HEK293 (cell line): ENCODE results near the gene PSMG1.
A peak's percentile ranks its signal among the peaks of the same experiment; 100 is the strongest.

Experiments used
- AEBP2 ChIP-seq: fragments of 450-650 bp; formaldehyde crosslinking; IDR thresholded peaks from 2 replicates; pipeline ENCODE4 v1.5.1; 2016; ENCODE audit warnings: missing biosample characterization, missing genetic modification characterization, borderline replicate concordance
- HOXD13 ChIP-seq: sonication (generic); formaldehyde crosslinking; IDR thresholded peaks from 2 replicates; pipeline ENCODE4 v1.8.0; 2022; ENCODE audit warnings: missing genetic modification reagents, borderline replicate concordance
- PRDM10 ChIP-seq: fragments of 450-650 bp; formaldehyde crosslinking; IDR thresholded peaks from 2 replicates; pipeline ENCODE4 v1.5.1; 2016; ENCODE audit warnings: missing biosample characterization, missing genetic modification characterization
- PRDM4 ChIP-seq: fragments of 450-650 bp; formaldehyde crosslinking; IDR thresholded peaks from 2 replicates; pipeline ENCODE4 v1.5.1; 2017; ENCODE audit warnings: missing biosample characterization, missing genetic modification characterization
- RBAK ChIP-seq: fragments of 450-650 bp; formaldehyde crosslinking; IDR thresholded peaks from 2 replicates; pipeline ENCODE4 v1.5.1; 2016; ENCODE audit warnings: missing biosample characterization, missing genetic modification characterization
- REPIN1 ChIP-seq: fragments of 450-650 bp; formaldehyde crosslinking; IDR thresholded peaks from 2 replicates; pipeline ENCODE4 v1.5.1; 2017; ENCODE audit warnings: missing biosample characterization, missing genetic modification characterization, low read depth
- SCRT1 ChIP-seq: fragments of 450-650 bp; formaldehyde crosslinking; IDR thresholded peaks from 2 replicates; pipeline ENCODE4 v1.5.1; 2016; ENCODE audit warnings: missing biosample characterization, missing genetic modification characterization, borderline replicate concordance
- SETDB1 ChIP-seq: IDR thresholded peaks from one replicate; pipeline ENCODE4 v1.6.1; 2017; ENCODE audit warnings: mild to moderate bottlenecking, low read length, moderate library complexity, mixed read lengths; ENCODE audit not compliant: insufficient read length
- TRIM28 ChIP-seq: IDR thresholded peaks from 2 replicates; pipeline ENCODE4 v1.6.1; 2011; ENCODE audit warnings: low read length, control low read depth, borderline replicate concordance
- ZNF211 ChIP-seq: fragments of 450-650 bp; formaldehyde crosslinking; IDR thresholded peaks from 2 replicates; pipeline ENCODE4 v1.5.1; 2016; ENCODE audit warnings: low read depth, missing biosample characterization, missing genetic modification characterization
- ZNF23 ChIP-seq: fragments of 450-650 bp; formaldehyde crosslinking; IDR thresholded peaks from 2 replicates; pipeline ENCODE4 v1.5.1; 2016; ENCODE audit warnings: missing biosample characterization, missing genetic modification characterization, borderline replicate concordance
- ZNF239 ChIP-seq: fragments of 450-650 bp; formaldehyde crosslinking; IDR thresholded peaks from 2 replicates; pipeline ENCODE4 v1.5.1; 2016; ENCODE audit warnings: missing biosample characterization, missing genetic modification characterization
- ZNF302 ChIP-seq: fragments of 450-650 bp; formaldehyde crosslinking; IDR thresholded peaks from 2 replicates; pipeline ENCODE4 v1.5.1; 2016; ENCODE audit warnings: missing biosample characterization, missing genetic modification characterization, low read depth
- ZNF560 ChIP-seq: fragments of 450-650 bp; formaldehyde crosslinking; IDR thresholded peaks from 2 replicates; pipeline ENCODE4 v1.5.1; 2017; ENCODE audit warnings: missing biosample characterization, missing genetic modification characterization, borderline replicate concordance
- ZNF629 ChIP-seq: fragments of 450-650 bp; formaldehyde crosslinking; IDR thresholded peaks from 2 replicates; pipeline ENCODE4 v1.5.1; 2017; ENCODE audit warnings: missing biosample characterization, missing genetic modification characterization
- ZNF677 ChIP-seq: fragments of 450-650 bp; IDR thresholded peaks from 2 replicates; pipeline ENCODE4 v1.5.0; 2018; ENCODE audit warnings: missing biosample characterization, mild to moderate bottlenecking, missing genetic modification characterization, moderate library complexity
- ZNF76 ChIP-seq: fragments of 450-650 bp; formaldehyde crosslinking; IDR thresholded peaks from 2 replicates; pipeline ENCODE4; 2016; ENCODE audit warnings: low read depth, missing biosample characterization, missing genetic modification characterization, borderline replicate concordance
- ZNF777 ChIP-seq: fragments of 450-650 bp; formaldehyde crosslinking; IDR thresholded peaks from 2 replicates; pipeline ENCODE4 v1.5.1; 2017; ENCODE audit warnings: missing biosample characterization, missing genetic modification characterization, borderline replicate concordance
- ZNF792 ChIP-seq: fragments of 450-650 bp; formaldehyde crosslinking; IDR thresholded peaks from 2 replicates; pipeline ENCODE4 v1.5.1; 2016; ENCODE audit warnings: missing biosample characterization, missing genetic modification characterization
- TF ChIP-seq, protein P1 (sequence below): fragments of 450-650 bp; formaldehyde crosslinking; IDR thresholded peaks from 2 replicates; pipeline ENCODE4 v1.5.1; 2017; ENCODE audit warnings: missing biosample characterization, missing genetic modification characterization
- TF ChIP-seq, protein P2 (sequence below): sonication (generic); formaldehyde crosslinking; IDR thresholded peaks from 2 replicates; pipeline ENCODE4 v1.8.1; 2022; ENCODE audit warnings: mild to moderate bottlenecking, moderate library complexity, missing genetic modification reagents
- TF ChIP-seq, protein P3 (sequence below): fragments of 450-650 bp; formaldehyde crosslinking; IDR thresholded peaks from 2 replicates; pipeline ENCODE4 v1.5.1; 2016; ENCODE audit warnings: missing biosample characterization, missing genetic modification characterization
- TF ChIP-seq, protein P4 (sequence below): fragments of 450-650 bp; formaldehyde crosslinking; conservative IDR thresholded peaks from 2 replicates; pipeline ENCODE4 v1.5.1; 2016; ENCODE audit warnings: low read depth, missing biosample characterization, missing genetic modification characterization

Gene PSMG1

GRCh38 chr21:39176271-39176709, 7.0 kb downstream of the PSMG1 start (continued):
- no peak for TF ChIP-seq ZNF211
- TF ChIP-seq TRIM28: 0 out of 2 replicates have a peak, but pooled peaks have one; percentile 28
- TF ChIP-seq ZNF239: no peak
- TF ChIP-seq ZNF629 (tag by site-specific recombination): peak; percentile 70
- peak; percentile 63; the same call in 1 of the 2 replicates for TF ChIP-seq PRDM4 (tag by site-specific recombination)
- no peak for TF ChIP-seq ZNF23 (tag by site-specific recombination)
- TF ChIP-seq, protein P1, sequence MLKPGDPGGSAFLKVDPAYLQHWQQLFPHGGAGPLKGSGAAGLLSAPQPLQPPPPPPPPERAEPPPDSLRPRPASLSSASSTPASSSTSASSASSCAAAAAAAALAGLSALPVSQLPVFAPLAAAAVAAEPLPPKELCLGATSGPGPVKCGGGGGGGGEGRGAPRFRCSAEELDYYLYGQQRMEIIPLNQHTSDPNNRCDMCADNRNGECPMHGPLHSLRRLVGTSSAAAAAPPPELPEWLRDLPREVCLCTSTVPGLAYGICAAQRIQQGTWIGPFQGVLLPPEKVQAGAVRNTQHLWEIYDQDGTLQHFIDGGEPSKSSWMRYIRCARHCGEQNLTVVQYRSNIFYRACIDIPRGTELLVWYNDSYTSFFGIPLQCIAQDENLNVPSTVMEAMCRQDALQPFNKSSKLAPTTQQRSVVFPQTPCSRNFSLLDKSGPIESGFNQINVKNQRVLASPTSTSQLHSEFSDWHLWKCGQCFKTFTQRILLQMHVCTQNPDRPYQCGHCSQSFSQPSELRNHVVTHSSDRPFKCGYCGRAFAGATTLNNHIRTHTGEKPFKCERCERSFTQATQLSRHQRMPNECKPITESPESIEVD (tag by site-specific recombination): peak; percentile 95
- TF ChIP-seq, protein P2, sequence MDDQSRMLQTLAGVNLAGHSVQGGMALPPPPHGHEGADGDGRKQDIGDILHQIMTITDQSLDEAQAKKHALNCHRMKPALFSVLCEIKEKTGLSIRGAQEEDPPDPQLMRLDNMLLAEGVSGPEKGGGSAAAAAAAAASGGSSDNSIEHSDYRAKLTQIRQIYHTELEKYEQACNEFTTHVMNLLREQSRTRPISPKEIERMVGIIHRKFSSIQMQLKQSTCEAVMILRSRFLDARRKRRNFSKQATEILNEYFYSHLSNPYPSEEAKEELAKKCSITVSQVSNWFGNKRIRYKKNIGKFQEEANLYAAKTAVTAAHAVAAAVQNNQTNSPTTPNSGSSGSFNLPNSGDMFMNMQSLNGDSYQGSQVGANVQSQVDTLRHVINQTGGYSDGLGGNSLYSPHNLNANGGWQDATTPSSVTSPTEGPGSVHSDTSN (CRISPR knock-in tag): no peak
- TF ChIP-seq ZNF76 (tag by site-specific recombination): no peak
- TF ChIP-seq, protein P3, sequence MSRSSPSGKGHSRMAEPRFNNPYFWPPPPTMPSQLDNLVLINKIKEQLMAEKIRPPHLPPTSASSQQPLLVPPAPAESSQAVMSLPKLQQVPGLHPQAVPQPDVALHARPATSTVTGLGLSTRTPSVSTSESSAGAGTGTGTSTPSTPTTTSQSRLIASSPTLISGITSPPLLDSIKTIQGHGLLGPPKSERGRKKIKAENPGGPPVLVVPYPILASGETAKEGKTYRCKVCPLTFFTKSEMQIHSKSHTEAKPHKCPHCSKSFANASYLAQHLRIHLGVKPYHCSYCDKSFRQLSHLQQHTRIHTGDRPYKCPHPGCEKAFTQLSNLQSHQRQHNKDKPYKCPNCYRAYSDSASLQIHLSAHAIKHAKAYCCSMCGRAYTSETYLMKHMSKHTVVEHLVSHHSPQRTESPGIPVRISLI (tag by site-specific recombination): no peak
- no peak for TF ChIP-seq ZNF677 (tag by site-specific recombination)
- no peak for TF ChIP-seq ZNF560 (tag by site-specific recombination)
- TF ChIP-seq SCRT1 (tag by site-specific recombination): no peak
- TF ChIP-seq REPIN1 (tag by site-specific recombination): no peak
- TF ChIP-seq ZNF302 (tag by site-specific recombination): no peak
- no peak for TF ChIP-seq HOXD13
- no peak for TF ChIP-seq ZNF792 (tag by site-specific recombination)
- no peak for TF ChIP-seq SETDB1
- no peak for TF ChIP-seq PRDM10
- TF ChIP-seq ZNF777 (tag by site-specific recombination): no peak
- no peak for TF ChIP-seq RBAK
- TF ChIP-seq AEBP2 (tag by site-specific recombination): no peak
- TF ChIP-seq, protein P4, sequence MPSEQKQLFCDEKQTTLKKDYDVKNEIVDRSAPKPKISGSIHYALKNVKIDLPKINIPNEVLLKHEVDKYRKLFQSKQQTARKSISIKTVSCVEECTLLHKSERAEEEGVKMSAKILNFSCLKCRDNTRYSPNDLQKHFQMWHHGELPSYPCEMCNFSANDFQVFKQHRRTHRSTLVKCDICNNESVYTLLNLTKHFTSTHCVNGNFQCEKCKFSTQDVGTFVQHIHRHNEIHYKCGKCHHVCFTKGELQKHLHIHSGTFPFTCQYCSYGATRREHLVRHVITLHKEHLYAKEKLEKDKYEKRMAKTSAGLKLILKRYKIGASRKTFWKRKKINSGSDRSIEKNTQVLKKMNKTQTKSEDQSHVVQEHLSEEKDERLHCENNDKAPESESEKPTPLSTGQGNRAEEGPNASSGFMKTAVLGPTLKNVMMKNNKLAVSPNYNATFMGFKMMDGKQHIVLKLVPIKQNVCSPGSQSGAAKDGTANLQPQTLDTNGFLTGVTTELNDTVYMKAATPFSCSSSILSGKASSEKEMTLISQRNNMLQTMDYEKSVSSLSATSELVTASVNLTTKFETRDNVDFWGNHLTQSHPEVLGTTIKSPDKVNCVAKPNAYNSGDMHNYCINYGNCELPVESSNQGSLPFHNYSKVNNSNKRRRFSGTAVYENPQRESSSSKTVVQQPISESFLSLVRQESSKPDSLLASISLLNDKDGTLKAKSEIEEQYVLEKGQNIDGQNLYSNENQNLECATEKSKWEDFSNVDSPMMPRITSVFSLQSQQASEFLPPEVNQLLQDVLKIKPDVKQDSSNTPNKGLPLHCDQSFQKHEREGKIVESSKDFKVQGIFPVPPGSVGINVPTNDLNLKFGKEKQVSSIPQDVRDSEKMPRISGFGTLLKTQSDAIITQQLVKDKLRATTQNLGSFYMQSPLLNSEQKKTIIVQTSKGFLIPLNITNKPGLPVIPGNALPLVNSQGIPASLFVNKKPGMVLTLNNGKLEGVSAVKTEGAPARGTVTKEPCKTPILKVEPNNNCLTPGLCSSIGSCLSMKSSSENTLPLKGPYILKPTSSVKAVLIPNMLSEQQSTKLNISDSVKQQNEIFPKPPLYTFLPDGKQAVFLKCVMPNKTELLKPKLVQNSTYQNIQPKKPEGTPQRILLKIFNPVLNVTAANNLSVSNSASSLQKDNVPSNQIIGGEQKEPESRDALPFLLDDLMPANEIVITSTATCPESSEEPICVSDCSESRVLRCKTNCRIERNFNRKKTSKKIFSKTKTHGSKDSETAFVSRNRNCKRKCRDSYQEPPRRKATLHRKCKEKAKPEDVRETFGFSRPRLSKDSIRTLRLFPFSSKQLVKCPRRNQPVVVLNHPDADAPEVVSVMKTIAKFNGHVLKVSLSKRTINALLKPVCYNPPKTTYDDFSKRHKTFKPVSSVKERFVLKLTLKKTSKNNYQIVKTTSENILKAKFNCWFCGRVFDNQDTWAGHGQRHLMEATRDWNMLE (tag by site-specific recombination): no peak
